ENCODE measurements around the gene NUCKS1. TPM values are rescaled to one million over a fixed set of nuclear protein-coding genes. Genes with fewer than 3 reads are reported as not detected.

Gene NUCKS1
- total and polyA plus RNA-seq, 2 of the 13 experiments (the other 11 are each of a cell fraction or from before 2014, with no cell fraction given) = 35.5 to 117 TPM

GRCh38 chr1:205775015-205775716, 25.2 kb upstream of the NUCKS1 start, which contains the start of gene RAB29:
Gene RAB29, minus strand, starts transcription at chr1:205775482. Its CDS starts 526 bp downstream, at chr1:205774956.
- H2AFZ ChIP-seq (ENCODE audit: low read length) = peak within 1 kb of the TSS; percentile 56
- DNase-seq (ENCODE audit: low spot score) (peak; percentile 59), FAIRE-seq (peak; percentile 93), ATAC-seq (peak; percentile 96)
- peak within 1 kb of the TSS; percentile 96 for H3K4me2 ChIP-seq (ENCODE audit: low read depth, low read length)
- in situ Hi-C loops (cut with HindIII; ENCODE audit: extremely low pct_ligation_motif_present, low pct_unique_long_range_greater_than_20kb) = no loop called here
- H4K20me1 ChIP-seq (ENCODE audit: insufficient read depth, low read length) = no peaks in the 10 kb centered on the region
- POLR2A ChIA-PET = interaction anchor here (1.0 to 3.5 kb wide), 3 partner anchors 10 to 26 kb away, joined by 3 to 21 read pairs (median 4); partner anchors contain the start of gene NUCKS1
- no peaks in the 10 kb centered on the region for H3K36me3 ChIP-seq (replicated peaks in 1 of 2; ENCODE audit: control insufficient read depth in 1 of 2, insufficient read depth in 2 of 2, low read length in 2 of 2)
- H3K4me3 ChIP-seq (replicated peaks in 1 of 3; ENCODE audit: insufficient read depth in 1 of 3, low read depth in 2 of 3, low read length in 3 of 3) = peak within 1 kb of the TSS; percentile 65 to 93 (median 81)
- WGBS (ENCODE audit: low lambda C conversion rate) = 0% methylated on average over 11 of the region's 40 CpGs
- H3K9ac ChIP-seq (ENCODE audit: insufficient read depth, low read depth, low read length) = peak within 1 kb of the TSS; percentile 55
- BruUV-seq (replicated peaks) = no TSS peak
- intact Hi-C loops (cut with micrococcal nuclease; ENCODE audit: unreplicated experiment) = no loop called here
- no peaks in the 10 kb centered on the region for H3K9me3 ChIP-seq (ENCODE audit: low read length)
- H3K27me3 ChIP-seq (ENCODE audit: control insufficient read depth in 1 of 2, insufficient read depth in 2 of 2, low read length in 2 of 2) = peaks cover 0 to 8% of the 10 kb centered on the region in 2 experiments; a peak in 2 of 5 replicates
- H3K79me2 ChIP-seq (ENCODE audit: insufficient read depth, low read length) = no peaks in the 10 kb centered on the region
- peaks cover 22% of the 10 kb centered on the region for H3K4me1 ChIP-seq (ENCODE audit: insufficient read depth, low read length)
- CTCF ChIA-PET (ENCODE audit: low intra/inter-chr PET ratio, low total read pairs) = no interaction called here
- no peak within 1 kb of the TSS for H3K27ac ChIP-seq (ENCODE audit: extremely low read length, insufficient read depth, low read length)
- TF ChIP-seq ZNF879 (CRISPR knock-in tag; IDR thresholded peaks at IDR 0.05) (no peak), THAP9 (CRISPR knock-in tag; IDR thresholded peaks at IDR 0.05; ENCODE audit: borderline replicate concordance) (peak; percentile 69; the same call in 1 of the 2 replicates), ZNF143 (CRISPR knock-in tag; IDR thresholded peaks at IDR 0.05) (peak; percentile 99), ZNF747 (CRISPR knock-in tag; IDR thresholded peaks at IDR 0.05; ENCODE audit: borderline replicate concordance) (no peak), SMAD3 (CRISPR knock-in tag; IDR thresholded peaks at IDR 0.05) (0 out of 2 replicates have a peak, but pooled peaks have one; percentile 37), POGZ (CRISPR knock-in tag; IDR thresholded peaks at IDR 0.05) (peak; percentile 51; the same call in 1 of the 2 replicates), MZF1 (CRISPR knock-in tag; IDR thresholded peaks at IDR 0.05; ENCODE audit: borderline replicate concordance) (no peak), ZNF616 (CRISPR knock-in tag; IDR thresholded peaks at IDR 0.05; ENCODE audit: low read depth) (no peak), ZBTB34 (CRISPR knock-in tag; IDR thresholded peaks at IDR 0.05) (0 out of 2 replicates have a peak, but pooled peaks have one; percentile 51), SCMH1 (CRISPR knock-in tag; IDR thresholded peaks at IDR 0.05; ENCODE audit: borderline replicate concordance) (no peak), ZNF75D (CRISPR knock-in tag; IDR thresholded peaks at IDR 0.05; ENCODE audit: borderline replicate concordance) (no peak), ZNF724P (CRISPR knock-in tag; IDR thresholded peaks at IDR 0.05; ENCODE audit: borderline replicate concordance) (no peak), ZNF263 (CRISPR knock-in tag; IDR thresholded peaks at IDR 0.05) (0 out of 2 replicates have a peak, but pooled peaks have one; percentile 41), ZEB1 (IDR thresholded peaks at IDR 0.05; ENCODE audit: insufficient replicate concordance, low read depth) (no peak), JUNB (CRISPR knock-in tag; IDR thresholded peaks at IDR 0.05; ENCODE audit: borderline replicate concordance) (no peak), ZBTB21 (CRISPR knock-in tag; IDR thresholded peaks at IDR 0.05) (no peak)
- TF ChIP-seq, protein P1, sequence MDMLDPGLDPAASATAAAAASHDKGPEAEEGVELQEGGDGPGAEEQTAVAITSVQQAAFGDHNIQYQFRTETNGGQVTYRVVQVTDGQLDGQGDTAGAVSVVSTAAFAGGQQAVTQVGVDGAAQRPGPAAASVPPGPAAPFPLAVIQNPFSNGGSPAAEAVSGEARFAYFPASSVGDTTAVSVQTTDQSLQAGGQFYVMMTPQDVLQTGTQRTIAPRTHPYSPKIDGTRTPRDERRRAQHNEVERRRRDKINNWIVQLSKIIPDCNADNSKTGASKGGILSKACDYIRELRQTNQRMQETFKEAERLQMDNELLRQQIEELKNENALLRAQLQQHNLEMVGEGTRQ (IDR thresholded peaks at IDR 0.05; ENCODE audit: low read depth, low read length) = peak; percentile 87
- TF ChIP-seq, protein P1 (CRISPR knock-in tag; IDR thresholded peaks at IDR 0.05; ENCODE audit: borderline replicate concordance) = peak; percentile 93; the same call in 1 of the 2 replicates

Measured in HepG2 (cell line).